GM12878 (cell line): Measurements from ENCODE around the gene FKBP4. TPM values are rescaled to one million over a fixed set of nuclear protein-coding genes. Genes with fewer than 3 reads are reported as not detected.

Source experiments
- ATAC-seq: fragments of 200-7000 bp; cut with Tn5 transposase; 3 replicates; pipeline ENCODE4 v1.9.1; 2020; ENCODE audit warnings: mild to moderate bottlenecking, moderate library complexity
- BruUV-seq: library from RNA; stranded (reverse); fragments of 400-500 nt; replicated peaks from 2 replicates; lab custom pipeline; 2021; lab: Mats Ljungman, UMichigan
- CTCF ChIA-PET: fragments of 300-600 bp; sonication (Branson Sonifier 250); formaldehyde crosslinking; extraction: SDS; loops from one replicate; lab custom pipeline; 2021; ENCODE audit warnings: inconsistent platforms; lab: Yijun Ruan, JAX
- POLR2A ChIA-PET: fragments of 350-600 bp; formaldehyde crosslinking; extraction: SDS; loops from one replicate; lab custom pipeline; 2021; ENCODE audit warnings: inconsistent platforms; lab: Charles Lee
- RAD21 ChIA-PET: fragments of 300-600 bp; sonication (Branson Sonifier 250); formaldehyde crosslinking; loops from one replicate; lab custom pipeline; 2023; ENCODE audit warnings: antibody characterized with exemption; ENCODE audit not compliant: unreplicated experiment; lab: Charles Lee
- SMC1A ChIA-PET: fragments of 300-600 bp; sonication (Branson Sonifier 250); formaldehyde crosslinking; loops from one replicate; lab custom pipeline; 2023; ENCODE audit not compliant: unreplicated experiment, uncharacterized antibody; lab: Charles Lee
- DNase-seq: peaks from one replicate; pipeline ENCODE4 v3.0.0-alpha.2; 2011; ENCODE audit warnings: low read depth, low spot score
- FAIRE-seq: peaks from 3 replicates; lab custom pipeline; 2011; peaks lifted over from hg19 to GRCh38; lab: Jason Lieb, UNC
- H2AFZ ChIP-seq: 2 replicates; pipeline ENCODE4 v1.6.0; 2011; ENCODE audit warnings: low read depth, low read length, control low read depth; ENCODE audit not compliant: control insufficient read depth
- H3K27ac ChIP-seq: 2 replicates; pipeline ENCODE4 v1.5.1; 2011; ENCODE audit warnings: control low read depth; ENCODE audit not compliant: control insufficient read depth, insufficient read depth
- H3K27me3 ChIP-seq, 2 experiments: replicated peaks in 1 of 2; 2 replicates each; pipeline versions ENCODE4 v1.6.0 to v1.6.1; 2011; ENCODE audit warnings: low read length in 1 of 2; ENCODE audit not compliant: control insufficient read depth in 2 of 2, insufficient read depth in 2 of 2
- H3K36me3 ChIP-seq, 2 experiments: 2 replicates each; pipeline ENCODE4 v1.5.1; 2011; ENCODE audit warnings: low read length in 1 of 2; ENCODE audit not compliant: control insufficient read depth in 2 of 2, insufficient read depth in 2 of 2
- H3K4me1 ChIP-seq: 2 replicates; pipeline ENCODE4 v1.6.1; 2011; ENCODE audit warnings: mild to moderate bottlenecking, low read length, moderate library complexity, mixed read lengths; ENCODE audit not compliant: control insufficient read depth, insufficient read depth
- H3K4me2 ChIP-seq: 2 replicates; pipeline ENCODE4 v1.6.0; 2011; ENCODE audit warnings: control low read depth; ENCODE audit not compliant: control insufficient read depth, insufficient read depth
- H3K4me3 ChIP-seq: fragments of 200-600 bp; sonication (generic); 2 replicates; pipeline ENCODE4 v1.5.1; 2016
- H3K79me2 ChIP-seq: 2 replicates; pipeline ENCODE4 v1.6.0; 2011; ENCODE audit warnings: low read length; ENCODE audit not compliant: control insufficient read depth, insufficient read depth
- H3K9ac ChIP-seq: 2 replicates; pipeline ENCODE4 v1.8.0; 2011; ENCODE audit warnings: low read length, control low read depth, mixed read lengths; ENCODE audit not compliant: control insufficient read depth, insufficient read depth
- H3K9me3 ChIP-seq: replicated peaks from 3 replicates; pipeline ENCODE4 v1.5.1; 2011; ENCODE audit warnings: mild to moderate bottlenecking, low read length; ENCODE audit not compliant: control insufficient read depth, insufficient read depth
- H4K20me1 ChIP-seq: 2 replicates; pipeline ENCODE4 v1.6.0; 2011; ENCODE audit not compliant: control insufficient read depth, insufficient read depth
- FOXK2 ChIP-seq: fragments of 450-650 bp; IDR thresholded peaks from 2 replicates; pipeline ENCODE4 v1.6.1; 2017; ENCODE audit warnings: mild to moderate bottlenecking, moderate library complexity
- KAT2A ChIP-seq: conservative IDR thresholded peaks from 2 replicates; pipeline ENCODE4 v1.6.1; 2011; ENCODE audit warnings: low read depth, low read length; ENCODE audit not compliant: control insufficient read depth
- REST ChIP-seq: IDR thresholded peaks from 2 replicates; pipeline ENCODE4 v1.6.1; 2012; ENCODE audit warnings: mild to moderate bottlenecking, low read depth, low read length
- YBX1 ChIP-seq: fragments of 450-650 bp; IDR thresholded peaks from 2 replicates; pipeline ENCODE4 v1.6.1; 2016; ENCODE audit warnings: antibody characterized with exemption
- YY1 ChIP-seq: IDR thresholded peaks from 2 replicates; pipeline ENCODE4 v1.6.1; 2011; ENCODE audit warnings: low read depth, mild to moderate bottlenecking, low read length
- ZNF592 ChIP-seq: fragments of 450-650 bp; IDR thresholded peaks from 2 replicates; pipeline ENCODE4 v1.6.1; 2017; ENCODE audit warnings: mild to moderate bottlenecking, moderate library complexity
- WGBS: methylation state at CpG from one replicate; pipeline ENCODE4 v1.1.6; 2016; ENCODE audit warnings: low lambda C conversion rate; ENCODE audit not compliant: insufficient replicate concordance, insufficient coverage; ENCODE audit errors: missing lambda C conversion rate; 5-methylcytosine and 5-hydroxymethylcytosine counted together
- in situ Hi-C: fragments of 300-500 bp; cut with MboI; formaldehyde crosslinking; loops from 9 replicates; pipeline ENCODE4 v1.14.3; 2018; ENCODE audit warnings: mixed read lengths
- intact Hi-C: fragments of 100-400 bp; cut with micrococcal nuclease; formaldehyde crosslinking; loops from one replicate; pipeline ENCODE4 v1.14.2; 2022; ENCODE audit not compliant: unreplicated experiment
- polyA plus RNA-seq, 11 experiments: library from polyadenylated mRNA; depleted of rRNA in 4 of 11; unstranded in 6 of 11; stranded (reverse) in 5 of 11; fragments of >200 nt; fragmentation: Nextera tagmentation in 4 of 11; fragmentation: Illumina TruSeq in 1 of 11; extraction: Ambion mirVana in 4 of 11; extraction: Trizol in 1 of 11; gene quantifications; 1 replicate in 1 of 11; 2 replicates in 10 of 11; pipeline versions ENCODE4 v1.2.1 to v1.2.3, GENCODE V29; 2011 to 2016; ENCODE audit warnings: inconsistent platforms in 2 of 11, missing spikeins in 2 of 11, low read depth in 1 of 11
- total RNA-seq, 4 experiments: library from RNA; depleted of rRNA in 3 of 4; stranded (reverse); fragments of >200 nt in 3 of 4; fragmentation: Illumina TruSeq in 1 of 4; extraction: Trizol in 1 of 4; gene quantifications; 2 replicates each; pipeline versions ENCODE4 v1.2.1 to v1.2.3, GENCODE V29; 2013 to 2021
- TF ChIP-seq, protein P1 (sequence below): IDR thresholded peaks from 2 replicates; pipeline ENCODE4 v1.6.1; 2012; ENCODE audit warnings: low read depth, low read length, improper control_type of control experiment

The FKBP4 gene
- total and polyA plus RNA-seq, 10 of the 15 experiments (the other 5 are each of a cell fraction or from before 2014, with no cell fraction given): 8.9 to 90.0 (median 45.4) TPM

GRCh38 chr12:2835691-2836403 lies 41.1 kb downstream of the FKBP4 start:
- ChIA-PET SMC1A (no interaction called here), POLR2A (no interaction called here)
- DNase-seq (no peak), FAIRE-seq (no peak)
- intact Hi-C loops: no loop called here
- no peak overlapping the region for H3K4me2 ChIP-seq
- BruUV-seq: no TSS peak
- TF ChIP-seq KAT2A: no peak
- TF ChIP-seq YBX1: no peak
- TF ChIP-seq REST: no peak
- no peak for TF ChIP-seq ZNF592
- TF ChIP-seq, protein P1, sequence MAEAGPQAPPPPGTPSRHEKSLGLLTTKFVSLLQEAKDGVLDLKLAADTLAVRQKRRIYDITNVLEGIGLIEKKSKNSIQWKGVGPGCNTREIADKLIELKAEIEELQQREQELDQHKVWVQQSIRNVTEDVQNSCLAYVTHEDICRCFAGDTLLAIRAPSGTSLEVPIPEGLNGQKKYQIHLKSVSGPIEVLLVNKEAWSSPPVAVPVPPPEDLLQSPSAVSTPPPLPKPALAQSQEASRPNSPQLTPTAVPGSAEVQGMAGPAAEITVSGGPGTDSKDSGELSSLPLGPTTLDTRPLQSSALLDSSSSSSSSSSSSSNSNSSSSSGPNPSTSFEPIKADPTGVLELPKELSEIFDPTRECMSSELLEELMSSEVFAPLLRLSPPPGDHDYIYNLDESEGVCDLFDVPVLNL: no peak
- TF ChIP-seq YY1: no peak
- no peak for TF ChIP-seq FOXK2
- TF ChIP-seq, all 136 proteins: peak for 0
- 82% methylated on average over 4 of the region's 4 CpGs for WGBS
- in situ Hi-C loops: no loop called here
- no peak overlapping the region for H3K4me3 ChIP-seq
- ChIA-PET CTCF (no interaction called here), RAD21 (no interaction called here)
- H3K9ac ChIP-seq: no peak overlapping the region
- no peaks in the 10 kb centered on the region for H4K20me1 ChIP-seq
- no peaks in the 10 kb centered on the region for H3K27me3 ChIP-seq
- H2AFZ ChIP-seq: no peak overlapping the region
- no peak for ATAC-seq
- H3K36me3 ChIP-seq: no peaks in the 10 kb centered on the region; a peak in 1 of 4 replicates
- H3K79me2 ChIP-seq: no peaks in the 10 kb centered on the region
- H3K4me1 ChIP-seq: no peaks in the 10 kb centered on the region
- no peaks in the 10 kb centered on the region for H3K9me3 ChIP-seq
- no peak overlapping the region for H3K27ac ChIP-seq
